ENCODE results near the gene GCSAML.

- no peak for TF ChIP-seq ZNF274 (IDR thresholded peaks at IDR 0.05; ENCODE audit: low read depth, low read length)
- TF ChIP-seq YY1 (IDR thresholded peaks at IDR 0.05; ENCODE audit: insufficient read depth, insufficient read length): no peak
- TF ChIP-seq SUZ12 (IDR thresholded peaks at IDR 0.05; ENCODE audit: extremely low read depth, insufficient read depth, insufficient read length): no peak
Measured at GRCh38 chr1:247576514-247576913, 27.6 kb downstream of the GCSAML start.

Measured in NT2/D1 (cell line).